HL-60 (cell line): ENCODE measurements around the gene RAET1G.
"Not testable (repeated sequence)": the region's sequence is repeated elsewhere in the genome, so short reads cannot be mapped to it uniquely, and the experiment has no call there.

Experiments
- DNase-seq, 2 experiments: peaks; one replicate each; pipeline ENCODE4 v3.0.0-alpha.2; 2010 to 2020; ENCODE audit warnings: low read depth in 1 of 2, low spot score in 1 of 2
- H3K27ac ChIP-seq: fragments of 250-450 bp; sonication (Bioruptor Pico); replicated peaks from 2 replicates; pipeline ENCODE4 v1.5.1; 2020; ENCODE audit warnings: mild to moderate bottlenecking, moderate library complexity
- H3K27me3 ChIP-seq: fragments of 250-450 bp; sonication (Bioruptor Pico); 2 replicates; pipeline ENCODE4 v1.5.1; 2021; ENCODE audit warnings: mild to moderate bottlenecking, moderate library complexity; ENCODE audit not compliant: insufficient read depth, poor library complexity, severe bottlenecking
- H3K4me3 ChIP-seq: replicated peaks from 2 replicates; pipeline ENCODE4 v1.5.1; 2011; ENCODE audit warnings: mild to moderate bottlenecking, control low read depth, low read length; ENCODE audit not compliant: insufficient read depth
- GABPA ChIP-seq: IDR thresholded peaks from 2 replicates; pipeline ENCODE4 v1.6.1; 2012; ENCODE audit warnings: low read depth
- POLR2AphosphoS5 ChIP-seq: IDR thresholded peaks from 2 replicates; pipeline ENCODE4 v1.6.1; 2012; ENCODE audit warnings: low read depth
- SPI1 ChIP-seq: IDR thresholded peaks from 2 replicates; pipeline ENCODE4 v1.6.1; 2012; ENCODE audit warnings: low read depth, mild to moderate bottlenecking, borderline replicate concordance
- TF ChIP-seq, protein P1 (sequence below): IDR thresholded peaks from 2 replicates; pipeline ENCODE4 v1.6.1; 2012; ENCODE audit warnings: low read depth; ENCODE audit not compliant: insufficient replicate concordance
- TF ChIP-seq, protein P2 (sequence below): IDR thresholded peaks from one replicate; pipeline ENCODE4 v1.5.1; 2011; ENCODE audit warnings: low read length, control low read depth, inconsistent platforms; ENCODE audit not compliant: insufficient read depth

Gene RAET1G

DNA sequence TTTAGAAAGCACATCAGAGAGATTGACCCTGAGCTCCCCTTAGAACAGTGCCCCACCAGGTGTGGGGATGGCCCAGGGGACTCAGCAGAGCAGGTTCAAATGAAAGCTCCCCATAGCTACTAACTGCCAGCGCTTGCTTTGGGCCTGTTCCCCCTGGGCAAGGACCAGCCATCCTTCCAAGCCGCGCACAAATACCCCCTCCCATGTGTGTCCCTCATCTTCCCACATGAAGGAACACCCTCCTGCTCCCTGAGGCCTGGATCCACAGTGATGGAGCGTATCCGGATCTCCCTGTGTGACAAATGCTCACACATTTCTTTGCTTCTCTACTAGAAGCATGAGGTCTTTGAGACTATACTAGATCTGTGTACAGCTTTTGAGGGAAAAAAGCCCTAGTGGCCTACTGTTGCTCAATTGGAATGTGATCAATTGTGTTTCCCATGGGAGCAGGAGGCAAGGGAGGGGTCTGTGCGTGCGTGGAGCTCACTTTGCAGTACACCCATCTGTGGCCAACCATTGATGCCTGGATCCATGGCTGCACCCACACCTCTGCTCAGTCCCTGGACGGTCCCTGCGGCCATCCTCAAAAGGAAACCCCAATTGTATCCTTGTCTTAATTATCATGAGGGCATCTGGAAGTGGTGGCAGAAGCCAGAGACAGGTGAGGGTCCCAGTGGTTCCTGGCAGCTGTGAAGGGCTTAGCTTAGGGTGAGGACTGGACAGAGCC lies 1.4 kb upstream of the RAET1G start:
- DNase-seq = no peak
- no peak overlapping the region for H3K27ac ChIP-seq
- TF ChIP-seq, protein P1, sequence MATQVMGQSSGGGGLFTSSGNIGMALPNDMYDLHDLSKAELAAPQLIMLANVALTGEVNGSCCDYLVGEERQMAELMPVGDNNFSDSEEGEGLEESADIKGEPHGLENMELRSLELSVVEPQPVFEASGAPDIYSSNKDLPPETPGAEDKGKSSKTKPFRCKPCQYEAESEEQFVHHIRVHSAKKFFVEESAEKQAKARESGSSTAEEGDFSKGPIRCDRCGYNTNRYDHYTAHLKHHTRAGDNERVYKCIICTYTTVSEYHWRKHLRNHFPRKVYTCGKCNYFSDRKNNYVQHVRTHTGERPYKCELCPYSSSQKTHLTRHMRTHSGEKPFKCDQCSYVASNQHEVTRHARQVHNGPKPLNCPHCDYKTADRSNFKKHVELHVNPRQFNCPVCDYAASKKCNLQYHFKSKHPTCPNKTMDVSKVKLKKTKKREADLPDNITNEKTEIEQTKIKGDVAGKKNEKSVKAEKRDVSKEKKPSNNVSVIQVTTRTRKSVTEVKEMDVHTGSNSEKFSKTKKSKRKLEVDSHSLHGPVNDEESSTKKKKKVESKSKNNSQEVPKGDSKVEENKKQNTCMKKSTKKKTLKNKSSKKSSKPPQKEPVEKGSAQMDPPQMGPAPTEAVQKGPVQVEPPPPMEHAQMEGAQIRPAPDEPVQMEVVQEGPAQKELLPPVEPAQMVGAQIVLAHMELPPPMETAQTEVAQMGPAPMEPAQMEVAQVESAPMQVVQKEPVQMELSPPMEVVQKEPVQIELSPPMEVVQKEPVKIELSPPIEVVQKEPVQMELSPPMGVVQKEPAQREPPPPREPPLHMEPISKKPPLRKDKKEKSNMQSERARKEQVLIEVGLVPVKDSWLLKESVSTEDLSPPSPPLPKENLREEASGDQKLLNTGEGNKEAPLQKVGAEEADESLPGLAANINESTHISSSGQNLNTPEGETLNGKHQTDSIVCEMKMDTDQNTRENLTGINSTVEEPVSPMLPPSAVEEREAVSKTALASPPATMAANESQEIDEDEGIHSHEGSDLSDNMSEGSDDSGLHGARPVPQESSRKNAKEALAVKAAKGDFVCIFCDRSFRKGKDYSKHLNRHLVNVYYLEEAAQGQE = no peak
- TF ChIP-seq GABPA = no peak
- TF ChIP-seq, protein P2, sequence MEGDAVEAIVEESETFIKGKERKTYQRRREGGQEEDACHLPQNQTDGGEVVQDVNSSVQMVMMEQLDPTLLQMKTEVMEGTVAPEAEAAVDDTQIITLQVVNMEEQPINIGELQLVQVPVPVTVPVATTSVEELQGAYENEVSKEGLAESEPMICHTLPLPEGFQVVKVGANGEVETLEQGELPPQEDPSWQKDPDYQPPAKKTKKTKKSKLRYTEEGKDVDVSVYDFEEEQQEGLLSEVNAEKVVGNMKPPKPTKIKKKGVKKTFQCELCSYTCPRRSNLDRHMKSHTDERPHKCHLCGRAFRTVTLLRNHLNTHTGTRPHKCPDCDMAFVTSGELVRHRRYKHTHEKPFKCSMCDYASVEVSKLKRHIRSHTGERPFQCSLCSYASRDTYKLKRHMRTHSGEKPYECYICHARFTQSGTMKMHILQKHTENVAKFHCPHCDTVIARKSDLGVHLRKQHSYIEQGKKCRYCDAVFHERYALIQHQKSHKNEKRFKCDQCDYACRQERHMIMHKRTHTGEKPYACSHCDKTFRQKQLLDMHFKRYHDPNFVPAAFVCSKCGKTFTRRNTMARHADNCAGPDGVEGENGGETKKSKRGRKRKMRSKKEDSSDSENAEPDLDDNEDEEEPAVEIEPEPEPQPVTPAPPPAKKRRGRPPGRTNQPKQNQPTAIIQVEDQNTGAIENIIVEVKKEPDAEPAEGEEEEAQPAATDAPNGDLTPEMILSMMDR = no peak
- no peak for TF ChIP-seq POLR2AphosphoS5
- TF ChIP-seq SPI1 = no peak
- H3K27me3 ChIP-seq = peaks cover 22% of the 10 kb centered on the region
- no peak overlapping the region for H3K4me3 ChIP-seq

DNA sequence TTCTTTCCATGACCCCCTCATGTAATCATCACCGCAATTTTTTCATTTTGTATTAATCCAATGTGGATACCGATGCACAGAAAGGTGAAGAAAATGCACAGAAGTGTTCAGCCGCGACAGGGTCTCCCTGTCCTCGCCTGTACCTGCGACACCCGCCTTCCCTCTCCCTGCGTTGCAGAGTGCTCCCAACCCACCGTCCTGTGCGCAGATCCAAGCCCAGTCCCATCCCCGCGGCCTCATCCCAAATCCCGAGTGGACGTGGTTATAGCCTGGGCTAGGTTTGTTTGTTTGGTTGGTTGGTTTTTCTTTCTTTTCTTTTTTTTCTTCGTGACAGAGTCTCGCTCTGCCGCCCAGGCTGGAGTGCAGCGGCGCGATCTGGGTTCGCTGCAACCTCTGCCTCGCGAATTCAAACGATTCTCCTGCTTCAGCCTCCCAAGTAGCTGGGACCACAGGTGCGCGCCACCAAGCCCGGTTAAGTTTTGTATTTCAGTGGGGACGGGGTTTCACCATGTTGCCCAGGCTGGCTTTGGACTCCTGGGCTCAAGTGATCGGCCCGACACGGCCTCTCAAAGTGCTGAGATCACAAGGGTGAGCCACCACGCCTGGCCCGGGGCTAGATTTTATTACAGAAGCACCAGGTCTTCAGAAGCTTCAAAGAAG lies 536 bp upstream of the RAET1G start:
- no peak overlapping the region for H3K27ac ChIP-seq
- H3K4me3 ChIP-seq = no peak overlapping the region
- no peak for DNase-seq
- no peak for TF ChIP-seq POLR2AphosphoS5
- TF ChIP-seq SPI1 = no peak
- TF ChIP-seq, protein P1 = no peak
- TF ChIP-seq, protein P2 = no peak
- TF ChIP-seq GABPA = no peak
- H3K27me3 ChIP-seq = peaks cover 20% of the 10 kb centered on the region

- peaks cover 18% of the 10 kb centered on the region for H3K27me3 ChIP-seq
- not testable (repeated sequence) for H3K4me3 ChIP-seq, H3K27ac ChIP-seq, DNase-seq
Observed at GRCh38 chr6:149922091-149922490, 830 bp downstream of the RAET1G start.

GRCh38 chr6:149921361-149921760 lies 1.6 kb downstream of the RAET1G start:
- H3K27me3 ChIP-seq = peaks cover 18% of the 10 kb centered on the region
- DNase-seq = no peak
- H3K27ac ChIP-seq = no peak overlapping the region
- TF ChIP-seq, protein P2 = no peak
- TF ChIP-seq GABPA (no peak), SPI1 (no peak), POLR2AphosphoS5 (no peak)
- TF ChIP-seq, protein P1 = no peak
- H3K4me3 ChIP-seq = no peak overlapping the region
